Nephron (organoid): ENCODE measurements around the gene TRIM42.

Experiments used
- H3K27ac Mint-ChIP-seq, 3 experiments: 2 replicates each; pipeline ENCODE4 v1.8.0; 2020; ENCODE audit warnings: mixed read lengths in 3 of 3, mild to moderate bottlenecking in 2 of 3, moderate library complexity in 1 of 3
- H3K27me3 Mint-ChIP-seq: 2 replicates; pipeline ENCODE4 v1.8.0; 2021; ENCODE audit warnings: low read depth, mild to moderate bottlenecking, moderate library complexity, mixed read lengths
- H3K36me3 Mint-ChIP-seq: 2 replicates; pipeline ENCODE4 v1.8.0; 2020; ENCODE audit warnings: low read depth, mixed read lengths
- H3K4me1 Mint-ChIP-seq: 2 replicates; pipeline ENCODE4 v1.8.0; 2020; ENCODE audit warnings: mixed read lengths
- H3K4me3 Mint-ChIP-seq, 3 experiments: 2 replicates each; pipeline ENCODE4 v1.8.0; 2020; ENCODE audit warnings: mild to moderate bottlenecking in 3 of 3, mixed read lengths in 3 of 3, moderate library complexity in 2 of 3
- H3K9me3 Mint-ChIP-seq: 2 replicates; pipeline ENCODE4 v1.8.0; 2020; ENCODE audit warnings: mixed read lengths
- TF ChIP-seq, protein P1 (sequence below), 3 experiments: fragments of 200-600 bp; sonication (generic); IDR thresholded peaks; one replicate each; pipeline ENCODE4 v1.5.0; 2021; ENCODE audit warnings: antibody characterized with exemption in 3 of 3; ENCODE audit not compliant: unreplicated experiment in 3 of 3

TRIM42 gene

DNA sequence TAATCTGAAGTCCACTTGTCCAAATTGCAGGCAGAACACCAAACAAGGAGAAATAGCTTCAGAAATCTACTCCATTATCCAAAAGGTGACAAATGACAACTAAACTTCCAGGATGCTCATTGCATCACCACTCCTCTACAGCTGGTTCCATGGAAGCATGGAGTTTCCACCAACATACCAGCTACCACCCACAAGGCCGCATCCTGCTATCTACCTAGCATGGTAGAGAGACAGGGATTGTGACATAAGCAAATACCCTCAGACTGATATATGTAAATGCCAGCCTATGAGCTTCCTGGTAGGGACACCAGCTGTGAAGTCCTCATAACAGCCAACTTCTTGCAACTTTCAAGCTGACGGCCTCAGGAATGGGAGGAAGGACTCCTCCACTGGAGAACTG lies at the start of gene TRIM42:
TRIM42 (plus strand) TSS at position 301 of the 400 bp plus-strand sequence. CDS start 166 bp downstream, outside the sequence.
- H3K4me1 Mint-ChIP-seq = no peaks in the 10 kb centered on the region
- no peaks in the 10 kb centered on the region for H3K36me3 Mint-ChIP-seq
- H3K4me3 Mint-ChIP-seq = no peak within 1 kb of the TSS
- no peaks in the 10 kb centered on the region for H3K27me3 Mint-ChIP-seq
- peaks cover 4% of the 10 kb centered on the region for H3K9me3 Mint-ChIP-seq
- TF ChIP-seq, protein P1, sequence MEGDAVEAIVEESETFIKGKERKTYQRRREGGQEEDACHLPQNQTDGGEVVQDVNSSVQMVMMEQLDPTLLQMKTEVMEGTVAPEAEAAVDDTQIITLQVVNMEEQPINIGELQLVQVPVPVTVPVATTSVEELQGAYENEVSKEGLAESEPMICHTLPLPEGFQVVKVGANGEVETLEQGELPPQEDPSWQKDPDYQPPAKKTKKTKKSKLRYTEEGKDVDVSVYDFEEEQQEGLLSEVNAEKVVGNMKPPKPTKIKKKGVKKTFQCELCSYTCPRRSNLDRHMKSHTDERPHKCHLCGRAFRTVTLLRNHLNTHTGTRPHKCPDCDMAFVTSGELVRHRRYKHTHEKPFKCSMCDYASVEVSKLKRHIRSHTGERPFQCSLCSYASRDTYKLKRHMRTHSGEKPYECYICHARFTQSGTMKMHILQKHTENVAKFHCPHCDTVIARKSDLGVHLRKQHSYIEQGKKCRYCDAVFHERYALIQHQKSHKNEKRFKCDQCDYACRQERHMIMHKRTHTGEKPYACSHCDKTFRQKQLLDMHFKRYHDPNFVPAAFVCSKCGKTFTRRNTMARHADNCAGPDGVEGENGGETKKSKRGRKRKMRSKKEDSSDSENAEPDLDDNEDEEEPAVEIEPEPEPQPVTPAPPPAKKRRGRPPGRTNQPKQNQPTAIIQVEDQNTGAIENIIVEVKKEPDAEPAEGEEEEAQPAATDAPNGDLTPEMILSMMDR (IDR thresholded peaks at IDR 0.05; ENCODE audit: unreplicated experiment in 3 of 3) = no peak
- no peak within 1 kb of the TSS for H3K27ac Mint-ChIP-seq

- Mint-ChIP-seq H3K4me3 (no peak overlapping the region), H3K36me3 (no peaks in the 10 kb centered on the region), H3K27ac (no peak overlapping the region), H3K4me1 (no peaks in the 10 kb centered on the region), H3K9me3 (no peaks in the 10 kb centered on the region), H3K27me3 (no peaks in the 10 kb centered on the region)
- TF ChIP-seq, protein P1 (IDR thresholded peaks at IDR 0.05; ENCODE audit: unreplicated experiment in 3 of 3) = no peak
These were observed 49.3 kb upstream of the TRIM42 start for GRCh38 chr3:140628606-140629005.

DNA sequence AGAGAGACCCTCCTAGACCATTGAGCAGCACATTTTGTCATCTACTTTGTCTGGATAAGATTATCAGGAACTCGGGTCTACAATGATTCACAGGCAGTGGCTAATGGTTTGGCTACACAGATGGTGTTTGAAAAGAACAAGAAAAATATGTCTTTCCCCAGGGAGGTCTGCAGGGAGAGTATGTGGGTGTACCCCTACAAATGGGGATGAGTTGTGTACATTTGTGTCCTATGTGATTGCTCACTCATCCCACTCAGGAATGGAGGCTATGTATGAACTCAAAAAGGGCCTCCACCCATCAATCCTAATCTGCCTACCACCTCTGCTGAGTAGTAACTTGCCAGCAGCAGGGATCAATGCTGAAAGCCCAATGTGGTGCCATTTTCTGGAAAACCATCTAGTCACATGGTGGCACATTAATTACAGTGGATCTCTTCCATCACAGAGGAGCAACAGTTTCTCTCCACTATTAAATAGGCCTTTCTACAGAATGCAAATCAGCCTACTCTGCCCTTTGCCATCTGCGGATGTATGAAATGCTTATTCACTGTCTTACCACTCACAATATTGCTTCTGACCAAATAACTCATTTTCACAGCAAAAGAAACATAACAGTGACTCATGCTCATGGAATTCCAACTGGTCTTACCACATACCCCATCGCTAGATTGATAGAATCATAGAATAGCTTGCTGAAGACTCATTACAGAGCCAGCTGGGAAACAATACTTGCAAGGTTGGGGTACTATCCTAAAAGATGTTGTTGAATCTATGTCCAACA lies 48.3 kb upstream of the TRIM42 start:
- H3K4me3 Mint-ChIP-seq = no peak overlapping the region
- H3K27me3 Mint-ChIP-seq = no peaks in the 10 kb centered on the region
- no peak overlapping the region for H3K27ac Mint-ChIP-seq
- H3K9me3 Mint-ChIP-seq = no peaks in the 10 kb centered on the region
- H3K36me3 Mint-ChIP-seq = no peaks in the 10 kb centered on the region
- TF ChIP-seq, protein P1 (IDR thresholded peaks at IDR 0.05; ENCODE audit: unreplicated experiment in 3 of 3) = no peak
- H3K4me1 Mint-ChIP-seq = no peaks in the 10 kb centered on the region

GRCh38 chr3:140630366-140630765 lies 47.5 kb upstream of the TRIM42 start:
- Mint-ChIP-seq H3K4me3 (no peak overlapping the region), H3K4me1 (no peaks in the 10 kb centered on the region), H3K27me3 (no peaks in the 10 kb centered on the region), H3K27ac (no peak overlapping the region), H3K36me3 (no peaks in the 10 kb centered on the region), H3K9me3 (no peaks in the 10 kb centered on the region)
- TF ChIP-seq, protein P1 (IDR thresholded peaks at IDR 0.05; ENCODE audit: unreplicated experiment in 3 of 3) = no peak

DNA sequence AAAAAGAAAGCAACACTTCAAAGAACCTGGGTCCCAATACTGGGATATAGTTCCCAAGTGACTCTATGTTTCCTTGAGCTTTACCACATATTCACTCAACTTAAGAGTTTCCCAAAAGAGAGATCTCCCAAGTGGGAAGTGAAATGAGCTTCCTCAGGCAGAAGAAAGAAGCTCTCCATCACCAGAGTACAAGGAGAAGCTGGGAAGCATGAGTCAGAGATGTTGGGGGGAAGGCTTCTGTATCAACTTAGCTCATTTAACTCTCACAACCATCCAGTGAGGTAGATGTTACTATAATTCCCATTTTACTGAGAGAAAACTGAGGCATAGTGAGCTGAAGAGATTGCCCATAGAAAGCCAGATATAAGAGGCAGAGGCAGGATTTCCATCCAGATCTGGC lies 47.0 kb upstream of the TRIM42 start:
- Mint-ChIP-seq H3K27ac (no peak overlapping the region), H3K9me3 (no peaks in the 10 kb centered on the region), H3K4me1 (no peaks in the 10 kb centered on the region), H3K4me3 (no peak overlapping the region), H3K36me3 (no peaks in the 10 kb centered on the region), H3K27me3 (no peaks in the 10 kb centered on the region)
- TF ChIP-seq, protein P1 (IDR thresholded peaks at IDR 0.05; ENCODE audit: unreplicated experiment in 3 of 3) = no peak

DNA sequence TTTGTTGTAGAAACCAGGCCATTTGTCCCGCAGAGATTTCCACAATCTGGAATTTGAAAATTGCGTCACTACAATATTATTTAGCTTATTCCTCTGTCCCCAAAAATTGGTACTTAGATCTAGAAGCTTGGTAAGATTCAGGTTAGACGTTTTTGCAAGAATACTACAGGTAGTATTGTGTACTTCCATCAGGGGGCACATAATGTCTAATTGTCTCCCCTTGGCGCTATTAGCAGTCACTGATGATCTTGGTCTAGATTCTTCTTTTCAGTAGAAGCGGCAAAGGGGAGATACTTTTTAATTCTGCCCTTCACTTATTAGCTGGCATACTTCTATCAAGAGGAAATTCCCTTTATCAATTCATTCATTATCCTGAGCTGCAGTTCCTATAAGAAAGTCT lies 42.6 kb upstream of the TRIM42 start:
- no peaks in the 10 kb centered on the region for H3K36me3 Mint-ChIP-seq
- H3K4me3 Mint-ChIP-seq = no peak overlapping the region
- TF ChIP-seq, protein P1 (IDR thresholded peaks at IDR 0.05; ENCODE audit: unreplicated experiment in 3 of 3) = no peak
- H3K27me3 Mint-ChIP-seq = no peaks in the 10 kb centered on the region
- H3K27ac Mint-ChIP-seq = no peak overlapping the region
- no peaks in the 10 kb centered on the region for H3K4me1 Mint-ChIP-seq
- no peaks in the 10 kb centered on the region for H3K9me3 Mint-ChIP-seq
